SU-DHL-6 (cell line): Measurements from ENCODE around the gene ZMAT2.
"Not testable (repeated sequence)": the region's sequence is repeated elsewhere in the genome, so short reads cannot be mapped to it uniquely, and the experiment has no call there.

Experiments used
- H2AFZ ChIP-seq: fragments of 200-600 bp; sonication (generic); 2 replicates; pipeline ENCODE4 v1.6.1; 2014; ENCODE audit warnings: low read depth, mild to moderate bottlenecking, moderate library complexity, mixed read lengths, antibody characterized with exemption, low read length; ENCODE audit not compliant: severe bottlenecking
- H3F3A ChIP-seq: fragments of 200-600 bp; shearing (Covaris generic); 2 replicates; pipeline ENCODE4 v1.6.0; 2016; ENCODE audit warnings: antibody characterized with exemption, mild to moderate bottlenecking; ENCODE audit not compliant: insufficient read depth
- H3K27ac ChIP-seq: fragments of 200-600 bp; sonication (generic); 2 replicates; pipeline ENCODE4 v1.5.1; 2016; ENCODE audit warnings: low read depth, mild to moderate bottlenecking, low read length, moderate library complexity, mixed read lengths
- H3K27me3 ChIP-seq: fragments of 200-600 bp; sonication (generic), shearing (Covaris generic); 2 replicates; pipeline ENCODE4 v1.6.0; 2014; ENCODE audit warnings: mild to moderate bottlenecking, low read length
- H3K36me3 ChIP-seq: fragments of 200-600 bp; sonication (generic); 2 replicates; pipeline ENCODE4 v1.6.1; 2014; ENCODE audit warnings: mild to moderate bottlenecking, low read length, mixed read lengths
- H3K4me2 ChIP-seq: fragments of 300-600, 200-600 bp; shearing (Covaris generic), sonication (generic); 2 replicates; pipeline ENCODE4 v1.6.0; 2014; ENCODE audit warnings: low read length, low read depth, mild to moderate bottlenecking; ENCODE audit not compliant: poor library complexity, severe bottlenecking
- H3K4me3 ChIP-seq: fragments of 200-600 bp; sonication (generic); 2 replicates; pipeline ENCODE4 v1.5.1; 2014; ENCODE audit warnings: antibody characterized with exemption, low read length, mild to moderate bottlenecking, mixed read lengths; ENCODE audit not compliant: insufficient read depth, poor library complexity, severe bottlenecking
- H3K79me2 ChIP-seq: fragments of 200-600 bp; sonication (generic); 2 replicates; pipeline ENCODE4 v1.6.1; 2014; ENCODE audit warnings: mild to moderate bottlenecking, low read length, moderate library complexity; ENCODE audit not compliant: insufficient read depth
- H3K9ac ChIP-seq: fragments of 200-600 bp; sonication (generic); 2 replicates; pipeline ENCODE4 v1.7.0; 2014; ENCODE audit warnings: mild to moderate bottlenecking, low read length
- H3K9me2 ChIP-seq: fragments of 200-600 bp; sonication (generic); replicated peaks from 2 replicates; pipeline ENCODE4 v1.6.1; 2014; ENCODE audit warnings: low read length; ENCODE audit not compliant: insufficient read depth
- H3K9me3 ChIP-seq: fragments of 200-600 bp; sonication (generic); 2 replicates; pipeline ENCODE4 v1.6.1; 2014; ENCODE audit warnings: low read length, mixed read lengths; ENCODE audit not compliant: insufficient read depth
- H4K20me1 ChIP-seq: fragments of 200-600 bp; sonication (generic); 2 replicates; pipeline ENCODE4 v1.6.1; 2014; ENCODE audit warnings: low read depth, mild to moderate bottlenecking, antibody characterized with exemption, low read length, moderate library complexity, mixed read lengths
- CTCF ChIP-seq: fragments of 200-600 bp; sonication (generic); IDR thresholded peaks from one replicate; pipeline ENCODE4 v1.5.1; 2017; ENCODE audit warnings: antibody characterized with exemption, mild to moderate bottlenecking, low read length, moderate library complexity; ENCODE audit not compliant: insufficient read depth, poor library complexity, severe bottlenecking
- EZH2phosphoT487 ChIP-seq: fragments of 200-600 bp; sonication (generic), shearing (Covaris generic); conservative IDR thresholded peaks from 2 replicates; pipeline ENCODE4 v1.6.1; 2018; ENCODE audit warnings: mild to moderate bottlenecking, antibody characterized with exemption, low read length, moderate library complexity, mixed read lengths

ZMAT2 gene

GRCh38 chr5:140700177-140701144 is at the start of gene ZMAT2:
ZMAT2 (plus strand) TSS chr5:140700447; CDS start chr5:140700461, 14 bp downstream.
- H3K79me2 ChIP-seq: peaks cover 17% of the 10 kb centered on the region
- no peak for TF ChIP-seq CTCF
- TF ChIP-seq EZH2phosphoT487: no peak
- peak within 1 kb of the TSS; percentile 70 for H2AFZ ChIP-seq

GRCh38 chr5:140658870-140659269 is 41.4 kb upstream of the ZMAT2 start:
- TF ChIP-seq CTCF (no peak), EZH2phosphoT487 (no peak)
- Histone ChIP-seq H3K9ac (no peak overlapping the region), H3K79me2 (no peaks in the 10 kb centered on the region), H4K20me1 (no peaks in the 10 kb centered on the region), H3F3A (0 out of 2 replicates have a peak, but pooled peaks cover 3% of the 10 kb centered on the region), H2AFZ (no peak overlapping the region), H3K36me3 (peaks cover 23% of the 10 kb centered on the region), H3K9me2 (no peaks in the 10 kb centered on the region), H3K9me3 (no peaks in the 10 kb centered on the region), H3K4me2 (no peak overlapping the region), H3K27me3 (no peaks in the 10 kb centered on the region), H3K4me3 (no peak overlapping the region), H3K27ac (no peak overlapping the region)

More at GRCh38 chr5:140700177-140701144, at the start of gene ZMAT2:
- Histone ChIP-seq H3F3A (peaks cover 4% of the 10 kb centered on the region; the same call in 1 of the 2 replicates), H3K9me2 (no peaks in the 10 kb centered on the region), H3K27me3 (no peaks in the 10 kb centered on the region), H3K36me3 (peaks cover 32% of the 10 kb centered on the region; the same call in 1 of the 2 replicates), H4K20me1 (no peaks in the 10 kb centered on the region), H3K9ac (peak within 1 kb of the TSS; percentile 84), H3K27ac (0 out of 2 replicates have a peak within 1 kb of the TSS, but pooled peaks have one; percentile 25), H3K4me3 (peak within 1 kb of the TSS; percentile 96), H3K9me3 (no peaks in the 10 kb centered on the region), H3K4me2 (peak within 1 kb of the TSS; percentile 72)

DNA sequence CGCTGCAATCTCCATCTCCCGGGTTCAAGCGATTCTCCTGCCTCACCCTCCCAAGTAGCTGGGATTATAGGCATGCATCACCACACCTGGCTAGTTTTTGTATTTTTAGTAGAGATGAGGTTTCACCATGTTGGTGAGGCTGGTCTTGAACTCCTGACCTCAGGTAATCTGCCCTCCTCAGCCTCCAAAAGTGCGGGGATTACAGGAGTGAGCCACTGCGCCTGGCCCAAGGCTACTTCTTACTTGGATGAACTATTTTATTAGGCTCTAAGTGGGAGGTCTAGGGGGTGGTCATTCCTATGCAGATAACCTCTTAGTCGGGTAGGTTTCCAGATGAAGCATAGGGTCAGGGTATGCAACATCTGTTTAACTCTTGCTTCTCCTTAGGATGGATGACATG is 39.9 kb upstream of the ZMAT2 start:
- not testable (repeated sequence) for H4K20me1 ChIP-seq, H3K9ac ChIP-seq, H3K4me3 ChIP-seq, H3K4me2 ChIP-seq, H3K9me2 ChIP-seq, H2AFZ ChIP-seq, H3K27ac ChIP-seq, H3K27me3 ChIP-seq, H3F3A ChIP-seq, H3K9me3 ChIP-seq, H3K79me2 ChIP-seq
- peaks cover 11% of the 10 kb centered on the region for H3K36me3 ChIP-seq

DNA sequence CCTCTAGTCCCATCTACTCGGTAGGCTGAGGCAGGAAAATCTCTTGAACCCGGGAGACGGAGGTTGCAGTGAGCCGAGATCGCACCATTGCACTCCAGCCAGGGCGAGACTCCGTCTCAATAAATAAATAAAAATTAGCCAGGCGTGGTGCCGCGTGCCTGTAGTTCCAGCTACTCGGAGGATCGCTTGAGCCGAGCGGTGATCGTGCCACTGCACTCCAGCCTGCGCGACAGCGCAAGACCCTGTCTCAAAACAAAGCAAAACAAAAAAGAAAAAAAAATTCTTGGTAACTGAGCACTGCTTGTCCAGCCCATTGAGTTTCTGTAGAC is 36.3 kb upstream of the ZMAT2 start:
- H3K9me2 ChIP-seq: no peaks in the 10 kb centered on the region
- H3K36me3 ChIP-seq: peaks cover 7% of the 10 kb centered on the region; the same call in 1 of the 2 replicates
- H3K79me2 ChIP-seq: peaks cover 31% of the 10 kb centered on the region
- H3K9ac ChIP-seq: peak overlapping the region; percentile 86
- H3K27me3 ChIP-seq: no peaks in the 10 kb centered on the region
- peak overlapping the region; percentile 68 for H3K4me2 ChIP-seq
- peak overlapping the region; percentile 79 for H2AFZ ChIP-seq
- no peaks in the 10 kb centered on the region for H4K20me1 ChIP-seq
- H3K9me3 ChIP-seq: no peaks in the 10 kb centered on the region
- H3F3A ChIP-seq: 0 out of 2 replicates have a peak, but pooled peaks cover 8% of the 10 kb centered on the region
- peak overlapping the region; percentile 54 for H3K27ac ChIP-seq
- peak overlapping the region; percentile 93 for H3K4me3 ChIP-seq
- TF ChIP-seq EZH2phosphoT487: no peak
